ENCODE measurements around the gene TUBA1B.

TUBA1B gene

DNA sequence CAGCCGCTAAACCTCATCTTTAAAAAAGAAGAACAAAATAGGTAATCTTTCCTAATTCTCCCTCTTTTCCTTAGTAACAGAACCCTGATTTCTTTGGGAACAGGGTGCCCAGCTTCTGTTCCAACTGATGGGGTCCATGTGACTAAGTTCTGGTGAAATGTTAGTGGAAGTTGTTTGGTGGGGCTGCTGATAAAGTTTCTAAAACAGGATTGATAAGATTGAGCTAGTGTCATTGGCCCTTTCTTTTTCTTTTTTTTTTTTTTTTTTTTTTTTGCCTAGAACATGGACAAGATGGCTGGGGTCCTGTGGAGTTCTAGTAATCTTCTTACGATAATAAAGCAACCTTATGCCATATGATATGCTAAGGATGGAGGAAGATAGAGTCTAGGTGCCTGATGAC, 16.2 kb upstream of the TUBA1B start:
- TF ChIP-seq, protein P1, sequence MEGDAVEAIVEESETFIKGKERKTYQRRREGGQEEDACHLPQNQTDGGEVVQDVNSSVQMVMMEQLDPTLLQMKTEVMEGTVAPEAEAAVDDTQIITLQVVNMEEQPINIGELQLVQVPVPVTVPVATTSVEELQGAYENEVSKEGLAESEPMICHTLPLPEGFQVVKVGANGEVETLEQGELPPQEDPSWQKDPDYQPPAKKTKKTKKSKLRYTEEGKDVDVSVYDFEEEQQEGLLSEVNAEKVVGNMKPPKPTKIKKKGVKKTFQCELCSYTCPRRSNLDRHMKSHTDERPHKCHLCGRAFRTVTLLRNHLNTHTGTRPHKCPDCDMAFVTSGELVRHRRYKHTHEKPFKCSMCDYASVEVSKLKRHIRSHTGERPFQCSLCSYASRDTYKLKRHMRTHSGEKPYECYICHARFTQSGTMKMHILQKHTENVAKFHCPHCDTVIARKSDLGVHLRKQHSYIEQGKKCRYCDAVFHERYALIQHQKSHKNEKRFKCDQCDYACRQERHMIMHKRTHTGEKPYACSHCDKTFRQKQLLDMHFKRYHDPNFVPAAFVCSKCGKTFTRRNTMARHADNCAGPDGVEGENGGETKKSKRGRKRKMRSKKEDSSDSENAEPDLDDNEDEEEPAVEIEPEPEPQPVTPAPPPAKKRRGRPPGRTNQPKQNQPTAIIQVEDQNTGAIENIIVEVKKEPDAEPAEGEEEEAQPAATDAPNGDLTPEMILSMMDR (IDR thresholded peaks at IDR 0.05) = no peak

DNA sequence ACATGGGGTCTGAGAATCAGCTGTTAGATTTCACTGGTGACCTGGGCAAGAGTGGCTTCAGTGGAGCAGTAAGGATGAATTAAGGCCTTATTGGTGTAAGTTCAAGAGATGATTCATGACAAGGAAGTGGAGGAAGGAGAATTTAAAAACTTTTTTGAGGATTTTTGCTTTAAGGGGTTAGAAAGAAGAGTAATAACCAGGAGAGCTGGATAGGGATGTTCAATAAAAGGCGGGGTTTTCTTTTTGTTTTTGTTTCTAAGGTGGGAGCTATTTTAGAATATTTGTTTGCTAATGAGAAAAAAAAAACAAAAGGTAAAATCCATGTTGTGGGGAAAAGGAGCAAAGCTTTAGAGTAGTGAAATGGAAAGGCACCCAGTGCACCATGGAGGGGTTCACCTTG, 15.2 kb upstream of the TUBA1B start:
- TF ChIP-seq, protein P1 (IDR thresholded peaks at IDR 0.05) = no peak

DNA sequence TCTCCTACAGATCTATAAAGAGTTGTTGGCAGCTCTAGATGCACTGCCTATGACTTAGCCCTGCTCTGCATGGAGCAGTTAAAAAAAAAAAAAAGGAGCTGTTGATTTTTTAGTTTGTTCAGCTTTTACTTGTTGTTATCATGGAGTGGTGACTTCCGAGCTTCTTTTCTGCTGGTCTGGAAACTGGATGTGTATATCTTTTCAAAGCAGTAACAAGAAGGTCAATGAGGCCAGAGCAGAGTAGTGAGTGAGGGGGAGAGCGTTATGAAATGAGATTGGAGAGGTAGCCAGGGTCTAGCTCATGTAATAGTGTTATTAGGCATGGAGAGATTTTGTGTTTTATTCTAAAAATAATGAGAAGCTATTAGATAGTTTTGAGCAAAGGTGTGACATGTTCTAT, 13.2 kb upstream of the TUBA1B start:
- TF ChIP-seq, protein P1 (IDR thresholded peaks at IDR 0.05) = no peak

DNA sequence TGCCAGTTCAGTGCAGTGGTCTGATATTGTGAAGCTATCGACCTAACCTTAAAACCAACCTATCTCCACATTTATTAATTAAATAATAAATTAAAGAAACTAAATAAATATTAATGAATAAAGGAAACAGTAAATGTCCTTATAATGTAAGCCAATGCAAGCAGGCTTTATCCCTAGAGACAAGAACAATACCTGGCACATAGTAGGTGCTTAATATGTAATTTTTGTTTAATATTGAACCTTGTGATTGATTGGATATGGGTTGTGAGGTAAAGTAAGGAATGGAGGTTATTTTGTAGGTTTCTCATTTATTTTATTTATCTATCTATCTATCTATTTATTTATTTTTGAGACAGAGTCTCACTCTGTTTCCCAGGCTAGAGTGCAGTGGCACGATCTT, 7.8 kb upstream of the TUBA1B start:
- TF ChIP-seq, protein P1 (IDR thresholded peaks at IDR 0.05) = no peak

DNA sequence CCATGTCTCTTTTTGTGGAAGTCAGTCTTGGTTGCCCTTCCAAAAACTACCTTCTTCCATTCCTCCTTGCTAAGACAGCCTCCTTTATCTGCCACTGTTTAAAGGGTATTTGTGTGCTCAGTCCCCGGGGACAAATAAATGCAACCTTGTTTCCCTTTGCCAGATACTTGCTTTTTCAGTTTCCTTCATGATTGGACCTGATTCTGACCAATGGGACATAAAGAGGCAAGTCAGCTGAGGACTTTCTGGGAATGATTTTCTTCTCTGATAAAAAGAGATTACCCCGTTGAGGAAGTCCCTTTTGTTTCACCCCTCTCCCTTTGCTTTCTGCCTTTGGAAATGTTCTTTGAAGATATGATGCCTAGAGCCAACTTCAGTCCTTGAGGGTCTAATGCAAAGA, 7.4 kb upstream of the TUBA1B start:
- TF ChIP-seq, protein P1 (IDR thresholded peaks at IDR 0.05) = no peak

DNA sequence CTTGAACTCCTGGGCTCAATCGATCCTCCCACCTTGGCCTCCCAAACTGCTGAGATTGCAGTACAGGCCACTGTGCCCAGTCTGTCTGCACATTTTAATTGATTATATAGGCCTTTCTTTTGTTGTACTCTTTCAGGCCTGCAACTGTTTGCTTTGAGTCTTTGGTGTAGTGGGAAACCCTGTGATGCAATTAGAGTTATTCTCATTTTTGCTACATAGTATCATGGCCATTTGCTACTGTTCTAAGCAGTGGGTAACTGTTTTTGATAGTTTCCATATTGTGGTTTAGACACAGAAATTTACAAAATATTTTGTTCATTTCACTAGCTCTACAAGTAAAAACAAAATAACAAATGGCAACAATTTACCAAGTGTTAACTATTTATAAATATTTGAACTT, 6.3 kb upstream of the TUBA1B start:
- TF ChIP-seq, protein P1 (IDR thresholded peaks at IDR 0.05) = no peak

DNA sequence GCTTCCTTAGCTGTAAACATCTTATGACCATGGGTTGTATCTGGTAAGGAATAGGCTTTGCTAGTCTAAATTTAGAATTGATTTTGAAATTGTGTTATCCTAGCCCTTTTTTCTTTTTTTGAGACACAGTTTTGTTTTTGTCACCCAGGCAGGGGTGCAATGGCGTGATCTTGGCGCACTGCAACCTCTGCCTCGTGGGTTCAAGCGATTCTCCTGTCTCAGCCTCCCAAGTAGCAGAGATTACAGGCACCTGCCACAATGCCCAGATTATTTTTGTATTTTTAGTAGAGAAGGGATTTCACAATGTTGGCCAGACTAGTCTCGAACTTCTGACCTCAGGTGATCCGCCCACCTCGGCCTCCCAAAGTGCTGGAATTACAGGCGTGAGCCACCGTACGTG, 2.4 kb upstream of the TUBA1B start:
- TF ChIP-seq, protein P1 (IDR thresholded peaks at IDR 0.05) = no peak

DNA sequence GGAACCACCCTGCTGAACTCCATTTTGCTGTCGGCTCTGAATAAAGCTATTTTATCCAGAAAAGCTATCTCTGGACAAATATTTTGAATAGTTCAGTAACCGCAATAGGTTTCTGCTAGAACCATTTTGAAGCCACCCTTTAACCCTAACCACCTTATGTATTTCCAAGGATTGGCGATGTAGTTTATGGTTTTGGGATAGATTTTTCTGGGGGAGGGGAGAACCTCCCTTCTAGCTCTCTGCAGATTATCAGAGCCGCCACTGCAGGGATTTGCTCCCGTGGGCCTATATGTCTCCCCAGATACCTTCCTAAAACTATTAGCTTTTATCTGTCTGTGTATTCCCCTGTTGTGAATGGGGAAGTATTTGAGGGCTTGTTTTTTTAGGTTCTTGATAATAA, 1.8 kb upstream of the TUBA1B start:
- TF ChIP-seq, protein P1 (IDR thresholded peaks at IDR 0.05) = no peak
